Sigmoid colon (tissue), 7 donors: ENCODE results near the gene EDRF1. TPM values are rescaled to one million over a fixed set of nuclear protein-coding genes. Genes with fewer than 3 reads are reported as not detected.

Source experiments
- DNase-seq: peaks from one replicate; pipeline ENCODE4 v3.0.0-alpha.2; 2019
- H3K27ac ChIP-seq, 4 donors: fragments of 200-600 bp; sonication (generic); one replicate each; pipeline ENCODE4 v1.5.1; 2016 to 2019; ENCODE audit warnings: mild to moderate bottlenecking in 1 of 4
- H3K27me3 ChIP-seq, 3 donors: fragments of 200-600 bp; sonication (generic); one replicate each; pipeline ENCODE4 v1.5.1; 2019; ENCODE audit warnings: mild to moderate bottlenecking in 1 of 3
- H3K36me3 ChIP-seq, 4 donors: fragments of 200-600 bp; sonication (generic); one replicate each; pipeline ENCODE4 v1.5.1; 2016 to 2019
- H3K4me1 ChIP-seq, 4 donors: fragments of 200-600 bp; sonication (generic); one replicate each; pipeline ENCODE4 v1.5.1; 2017 to 2019
- H3K4me3 ChIP-seq, 4 donors: fragments of 200-600 bp; sonication (generic); one replicate each; pipeline ENCODE4 v1.5.1; 2017 to 2019; ENCODE audit warnings: mild to moderate bottlenecking in 2 of 4, moderate library complexity in 1 of 4
- H3K9me3 ChIP-seq, 4 donors: fragments of 200-600 bp in 3 of 4; sonication (generic) in 3 of 4; one replicate each; pipeline versions ENCODE4 v1.5.1 to v1.6.1; 2013 to 2019
- CTCF ChIP-seq, 4 experiments: fragments of 450-650 bp in 3 of 4; fragments of 200-600 bp in 1 of 4; IDR thresholded peaks; one replicate each; pipeline ENCODE4 v1.5.1; 2016 to 2019; ENCODE audit warnings: antibody characterized with exemption in 4 of 4, mild to moderate bottlenecking in 3 of 4, moderate library complexity in 2 of 4
- EP300 ChIP-seq, 4 donors: sonication (generic); formaldehyde crosslinking; IDR thresholded peaks; one replicate each; pipeline ENCODE4 v1.6.1; 2017; ENCODE audit warnings: antibody characterized with exemption in 4 of 4
- POLR2A ChIP-seq, 2 donors: fragments of 450-650 bp; IDR thresholded peaks; one replicate each; pipeline ENCODE4 v1.6.1; 2016; ENCODE audit warnings: antibody characterized with exemption in 2 of 2, mild to moderate bottlenecking in 2 of 2, moderate library complexity in 2 of 2
- POLR2AphosphoS5 ChIP-seq, 4 donors: sonication (generic); formaldehyde crosslinking; IDR thresholded peaks; one replicate each; pipeline ENCODE4 v1.6.1; 2017; ENCODE audit warnings: antibody characterized with exemption in 4 of 4
- WGBS, 2 donors: extraction: QIAGEN DNeasy Blood & Tissue Kit; methylation state at CpG; one replicate each; pipeline ENCODE4 v1.1.7; 2013; 5-methylcytosine and 5-hydroxymethylcytosine counted together
- intact Hi-C: fragments of 100-400 bp; cut with DNase I; formaldehyde crosslinking; loops from one replicate; pipeline ENCODE4 v1.15.1; 2023
- polyA plus RNA-seq, 3 donors: library from polyadenylated mRNA; stranded (reverse); fragments of 200-250 nt; gene quantifications; one replicate each; pipeline ENCODE4 v1.2.3, GENCODE V29; 2013
- total RNA-seq, 4 donors: library from RNA; depleted of rRNA; stranded (reverse); fragments of >200 nt; gene quantifications; one replicate each; pipeline ENCODE4 v1.1.0, GENCODE V29; 2016
- donor health status: healthy with polysubstance abuse.
- donor health status: Bipolar disorder and iron deficiency.
- donor health status: healthy.

The EDRF1 gene
- total and polyA plus RNA-seq, 7 donors = 3.7 to 20.8 (median 16.1) TPM

GRCh38 chr10:125684581-125684980, 34.9 kb upstream of the EDRF1 start:
- intact Hi-C loops = no loop called here
- no peaks in the 10 kb centered on the region for H3K36me3 ChIP-seq
- no peak for DNase-seq
- 62 to 64% methylated on average over 5 of the region's 5 CpGs for WGBS, 2 donors
- H3K27ac ChIP-seq = no peak overlapping the region
- TF ChIP-seq POLR2A (IDR thresholded peaks at IDR 0.05) (no peak), POLR2AphosphoS5 (IDR thresholded peaks at IDR 0.05) (no peak), CTCF (IDR thresholded peaks at IDR 0.05) (no peak), EP300 (IDR thresholded peaks at IDR 0.05) (no peak)
- H3K4me3 ChIP-seq = no peak overlapping the region
- no peaks in the 10 kb centered on the region for H3K9me3 ChIP-seq
- H3K27me3 ChIP-seq = no peaks in the 10 kb centered on the region
- no peaks in the 10 kb centered on the region for H3K4me1 ChIP-seq

GRCh38 chr10:125687507-125688185, 31.9 kb upstream of the EDRF1 start:
- Histone ChIP-seq H3K4me1 (peaks cover 0 to 7% (median 0%) of the 10 kb centered on the region in 4 donors), H3K4me3 (no peak overlapping the region), H3K36me3 (no peaks in the 10 kb centered on the region), H3K27ac (no peak overlapping the region), H3K27me3 (no peaks in the 10 kb centered on the region), H3K9me3 (no peaks in the 10 kb centered on the region)
- TF ChIP-seq CTCF (IDR thresholded peaks at IDR 0.05) = no peak
- TF ChIP-seq POLR2A (IDR thresholded peaks at IDR 0.05) = no peak
- no peak for TF ChIP-seq POLR2AphosphoS5 (IDR thresholded peaks at IDR 0.05)
- TF ChIP-seq EP300 (IDR thresholded peaks at IDR 0.05) = no peak
- intact Hi-C loops = no loop called here
- DNase-seq = no peak
- 74 to 76% methylated on average over 3 of the region's 3 CpGs for WGBS, 2 donors

GRCh38 chr10:125689955-125690569, 29.4 kb upstream of the EDRF1 start:
- H3K4me3 ChIP-seq = no peak overlapping the region
- 14 to 61% methylated on average over 8 of the region's 8 CpGs for WGBS, 2 donors
- H3K36me3 ChIP-seq = no peaks in the 10 kb centered on the region
- intact Hi-C loops = no loop called here
- peaks cover 0 to 7% (median 0%) of the 10 kb centered on the region in 4 donors for H3K4me1 ChIP-seq
- no peak for DNase-seq
- no peaks in the 10 kb centered on the region for H3K9me3 ChIP-seq
- no peaks in the 10 kb centered on the region for H3K27me3 ChIP-seq
- H3K27ac ChIP-seq = no peak overlapping the region
- TF ChIP-seq EP300 (IDR thresholded peaks at IDR 0.05) (no peak), CTCF (IDR thresholded peaks at IDR 0.05) (no peak), POLR2AphosphoS5 (IDR thresholded peaks at IDR 0.05) (no peak), POLR2A (IDR thresholded peaks at IDR 0.05) (no peak)

- Histone ChIP-seq H3K9me3 (no peaks in the 10 kb centered on the region), H3K27ac (no peak overlapping the region), H3K4me3 (no peak overlapping the region), H3K27me3 (no peaks in the 10 kb centered on the region), H3K36me3 (no peaks in the 10 kb centered on the region), H3K4me1 (peaks cover 0 to 7% (median 0%) of the 10 kb centered on the region in 4 donors)
- 55 to 74% methylated on average over 19 of the region's 19 CpGs for WGBS, 2 donors
- TF ChIP-seq EP300 (IDR thresholded peaks at IDR 0.05) (no peak), POLR2AphosphoS5 (IDR thresholded peaks at IDR 0.05) (no peak), CTCF (IDR thresholded peaks at IDR 0.05) (no peak), POLR2A (IDR thresholded peaks at IDR 0.05) (no peak)
- intact Hi-C loops = no loop called here
- no peak for DNase-seq
These were observed 28.1 kb upstream of the EDRF1 start for GRCh38 chr10:125691160-125691981.
